SK-N-SH treated with all-trans-retinoic acid at 6 μM for 48 hours (cell line): ENCODE data around the gene NUP133.

ENCODE experiments used
- ATAC-seq: fragments of 200-7000 bp; cut with Tn5 transposase; 3 replicates; pipeline ENCODE4 v1.9.1; 2020; ENCODE audit warnings: mild to moderate bottlenecking, moderate library complexity
- ARNTL ChIP-seq: fragments of 450-650 bp; formaldehyde crosslinking; IDR thresholded peaks from 2 replicates; pipeline ENCODE4 v1.5.0; 2020; ENCODE audit warnings: low read depth, mild to moderate bottlenecking, moderate library complexity, borderline replicate concordance
- BACH2 ChIP-seq: fragments of 250-450 bp; sonication (Bioruptor Pico); IDR thresholded peaks from 2 replicates; pipeline ENCODE4 v1.9.0; 2021; ENCODE audit warnings: mild to moderate bottlenecking, borderline replicate concordance
- CREB5 ChIP-seq: fragments of 250-450 bp; sonication (Bioruptor Pico); IDR thresholded peaks from 2 replicates; pipeline ENCODE4 v1.5.1; 2020; ENCODE audit warnings: low read depth, mild to moderate bottlenecking, moderate library complexity
- CSRNP3 ChIP-seq: fragments of 250-450 bp; sonication (Bioruptor Pico); IDR thresholded peaks from 2 replicates; pipeline ENCODE4 v1.5.1; 2021; ENCODE audit warnings: mild to moderate bottlenecking, moderate library complexity
- ESRRG ChIP-seq: fragments of 250-450 bp; sonication (Bioruptor Pico); IDR thresholded peaks from 2 replicates; pipeline ENCODE4 v1.6.1; 2021; ENCODE audit warnings: mild to moderate bottlenecking
- GLIS3 ChIP-seq: fragments of 250-450 bp; sonication (Bioruptor Pico); IDR thresholded peaks from 2 replicates; pipeline ENCODE4 v1.5.0; 2020; ENCODE audit warnings: mild to moderate bottlenecking, moderate library complexity
- ISL1 ChIP-seq: fragments of 250-450 bp; sonication (Bioruptor Pico); IDR thresholded peaks from 2 replicates; pipeline ENCODE4 v2.1.2; 2022; ENCODE audit warnings: mild to moderate bottlenecking, moderate library complexity
- OSR1 ChIP-seq: fragments of 250-450 bp; sonication (Bioruptor Pico); IDR thresholded peaks from 2 replicates; pipeline ENCODE4 v1.8.0; 2022; ENCODE audit warnings: moderate library complexity, mild to moderate bottlenecking, inconsistent platforms
- PATZ1 ChIP-seq: fragments of 250-450 bp; sonication (Bioruptor Pico); IDR thresholded peaks from 2 replicates; pipeline ENCODE4 v1.8.0; 2020; ENCODE audit warnings: mild to moderate bottlenecking, moderate library complexity, borderline replicate concordance
- PPARA ChIP-seq: fragments of 250-450 bp; sonication (Bioruptor Pico); IDR thresholded peaks from 2 replicates; pipeline ENCODE4 v1.5.0; 2020; ENCODE audit warnings: mild to moderate bottlenecking, borderline replicate concordance
- RARB ChIP-seq: fragments of 250-450 bp; sonication (Bioruptor Pico); IDR thresholded peaks from 2 replicates; pipeline ENCODE4 v1.8.0; 2021; ENCODE audit warnings: mild to moderate bottlenecking, moderate library complexity
- SNAI2 ChIP-seq: fragments of 250-450 bp; sonication (Bioruptor Pico); IDR thresholded peaks from 2 replicates; pipeline ENCODE4 v1.5.0; 2020; ENCODE audit warnings: mild to moderate bottlenecking, moderate library complexity
- TCF4 ChIP-seq: fragments of 250-450 bp; sonication (Bioruptor Pico); IDR thresholded peaks from 2 replicates; pipeline ENCODE4 v1.8.0; 2021; ENCODE audit warnings: mild to moderate bottlenecking, moderate library complexity, borderline replicate concordance
- TOX ChIP-seq: fragments of 250-450 bp; sonication (Bioruptor Pico); IDR thresholded peaks from 2 replicates; pipeline ENCODE4 v1.8.0; 2021; ENCODE audit warnings: mild to moderate bottlenecking, moderate library complexity, borderline replicate concordance
- TSHZ2 ChIP-seq: fragments of 250-450 bp; sonication (Bioruptor Pico); IDR thresholded peaks from 2 replicates; pipeline ENCODE4 v1.5.0; 2020; ENCODE audit warnings: mild to moderate bottlenecking, moderate library complexity
- ZC3H10 ChIP-seq: fragments of 250-450 bp; sonication (Bioruptor Pico); IDR thresholded peaks from 2 replicates; pipeline ENCODE4 v1.5.1; 2021; ENCODE audit warnings: mild to moderate bottlenecking, moderate library complexity
- ZFP30 ChIP-seq: fragments of 450-650 bp; formaldehyde crosslinking; IDR thresholded peaks from 2 replicates; pipeline ENCODE4 v1.5.0; 2022; ENCODE audit warnings: mild to moderate bottlenecking, moderate library complexity
- ZNF565 ChIP-seq: fragments of 450-650 bp; formaldehyde crosslinking; conservative IDR thresholded peaks from 2 replicates; pipeline ENCODE4 v1.5.0; 2020; ENCODE audit warnings: low read depth, mild to moderate bottlenecking, moderate library complexity
- ZNF8 ChIP-seq: fragments of 450-650 bp; formaldehyde crosslinking; IDR thresholded peaks from 2 replicates; pipeline ENCODE4 v1.5.0; 2020; ENCODE audit warnings: mild to moderate bottlenecking, moderate library complexity

The NUP133 gene

GRCh38 chr1:229406798-229407197, 101.3 kb downstream of the NUP133 start:
- TF ChIP-seq ZFP30 (CRISPR knock-in tag) (no peak), ZNF8 (CRISPR knock-in tag) (no peak), CSRNP3 (CRISPR knock-in tag) (no peak), ISL1 (CRISPR knock-in tag) (no peak), CREB5 (CRISPR knock-in tag) (no peak), ZNF565 (no peak), SNAI2 (no peak), OSR1 (no peak), PPARA (CRISPR knock-in tag) (no peak), ZC3H10 (CRISPR knock-in tag) (no peak), TSHZ2 (no peak), ESRRG (CRISPR knock-in tag) (no peak), TCF4 (CRISPR knock-in tag) (no peak), BACH2 (CRISPR knock-in tag) (no peak)
- no peak for ATAC-seq

- no peak for ATAC-seq
- TF ChIP-seq CREB5 (CRISPR knock-in tag) (no peak), ESRRG (CRISPR knock-in tag) (no peak), RARB (no peak), PPARA (CRISPR knock-in tag) (no peak), GLIS3 (CRISPR knock-in tag) (no peak), TOX (no peak), BACH2 (CRISPR knock-in tag) (no peak), ZNF565 (no peak), TSHZ2 (no peak), ZNF8 (CRISPR knock-in tag) (no peak), PATZ1 (no peak), ARNTL (CRISPR knock-in tag) (no peak)
Measured at GRCh38 chr1:229403573-229403972, 104.6 kb downstream of the NUP133 start.

GRCh38 chr1:229402993-229403392, 105.1 kb downstream of the NUP133 start:
- no peak for ATAC-seq
- TF ChIP-seq PATZ1 (no peak), CSRNP3 (CRISPR knock-in tag) (no peak), TSHZ2 (no peak), TOX (no peak)
